Measurements from ENCODE around the gene SPSB4.
"Not testable (repeated sequence)": the region's sequence is repeated elsewhere in the genome, so short reads cannot be mapped to it uniquely, and the experiment has no call there.

SPSB4 gene

GRCh38 chr3:141015481-141015880 is 35.7 kb upstream of the SPSB4 start:
- H3K36me3 ChIP-seq (ENCODE audit: low read length): no peaks in the 10 kb centered on the region
- H3K79me2 ChIP-seq (ENCODE audit: insufficient read depth, low read length): no peaks in the 10 kb centered on the region
- no peaks in the 10 kb centered on the region for H3K27me3 ChIP-seq (ENCODE audit: low read length)
- H3F3A ChIP-seq (ENCODE audit: insufficient read depth): no peaks in the 10 kb centered on the region
- H2AFZ ChIP-seq (ENCODE audit: low read depth, low read length, severe bottlenecking): no peak overlapping the region
- H4K20me1 ChIP-seq (ENCODE audit: low read depth, low read length): no peaks in the 10 kb centered on the region
- H3K9me2 ChIP-seq (replicated peaks; ENCODE audit: insufficient read depth, low read length): no peaks in the 10 kb centered on the region
- H3K4me2 ChIP-seq (ENCODE audit: low read depth, low read length, poor library complexity, severe bottlenecking): no peak overlapping the region
- no peak overlapping the region for H3K9ac ChIP-seq (ENCODE audit: low read length)
- no peak overlapping the region for H3K27ac ChIP-seq (ENCODE audit: low read depth, low read length)
- TF ChIP-seq EZH2phosphoT487 (conservative IDR thresholded peaks at IDR 0.05; ENCODE audit: low read length): no peak
- TF ChIP-seq, protein P1, sequence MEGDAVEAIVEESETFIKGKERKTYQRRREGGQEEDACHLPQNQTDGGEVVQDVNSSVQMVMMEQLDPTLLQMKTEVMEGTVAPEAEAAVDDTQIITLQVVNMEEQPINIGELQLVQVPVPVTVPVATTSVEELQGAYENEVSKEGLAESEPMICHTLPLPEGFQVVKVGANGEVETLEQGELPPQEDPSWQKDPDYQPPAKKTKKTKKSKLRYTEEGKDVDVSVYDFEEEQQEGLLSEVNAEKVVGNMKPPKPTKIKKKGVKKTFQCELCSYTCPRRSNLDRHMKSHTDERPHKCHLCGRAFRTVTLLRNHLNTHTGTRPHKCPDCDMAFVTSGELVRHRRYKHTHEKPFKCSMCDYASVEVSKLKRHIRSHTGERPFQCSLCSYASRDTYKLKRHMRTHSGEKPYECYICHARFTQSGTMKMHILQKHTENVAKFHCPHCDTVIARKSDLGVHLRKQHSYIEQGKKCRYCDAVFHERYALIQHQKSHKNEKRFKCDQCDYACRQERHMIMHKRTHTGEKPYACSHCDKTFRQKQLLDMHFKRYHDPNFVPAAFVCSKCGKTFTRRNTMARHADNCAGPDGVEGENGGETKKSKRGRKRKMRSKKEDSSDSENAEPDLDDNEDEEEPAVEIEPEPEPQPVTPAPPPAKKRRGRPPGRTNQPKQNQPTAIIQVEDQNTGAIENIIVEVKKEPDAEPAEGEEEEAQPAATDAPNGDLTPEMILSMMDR (IDR thresholded peaks at IDR 0.05; ENCODE audit: insufficient read depth, low read length, poor library complexity, severe bottlenecking): no peak
- no peak overlapping the region for H3K4me3 ChIP-seq (ENCODE audit: insufficient read depth, low read length, poor library complexity, severe bottlenecking)
- no peaks in the 10 kb centered on the region for H3K9me3 ChIP-seq (ENCODE audit: insufficient read depth, low read length)

- not testable (repeated sequence) for H3K4me2 ChIP-seq (ENCODE audit: low read depth, low read length, poor library complexity, severe bottlenecking); H3K4me3 ChIP-seq (ENCODE audit: insufficient read depth, low read length, poor library complexity, severe bottlenecking); H3K9me2 ChIP-seq (replicated peaks; ENCODE audit: insufficient read depth, low read length); H3K36me3 ChIP-seq (ENCODE audit: low read length); H3K79me2 ChIP-seq (ENCODE audit: insufficient read depth, low read length); H3F3A ChIP-seq (ENCODE audit: insufficient read depth); H3K27me3 ChIP-seq (ENCODE audit: low read length); H2AFZ ChIP-seq (ENCODE audit: low read depth, low read length, severe bottlenecking); H3K9me3 ChIP-seq (ENCODE audit: insufficient read depth, low read length); H4K20me1 ChIP-seq (ENCODE audit: low read depth, low read length); H3K27ac ChIP-seq (ENCODE audit: low read depth, low read length); H3K9ac ChIP-seq (ENCODE audit: low read length)
These were observed 33.5 kb upstream of the SPSB4 start for GRCh38 chr3:141017366-141018322.

DNA sequence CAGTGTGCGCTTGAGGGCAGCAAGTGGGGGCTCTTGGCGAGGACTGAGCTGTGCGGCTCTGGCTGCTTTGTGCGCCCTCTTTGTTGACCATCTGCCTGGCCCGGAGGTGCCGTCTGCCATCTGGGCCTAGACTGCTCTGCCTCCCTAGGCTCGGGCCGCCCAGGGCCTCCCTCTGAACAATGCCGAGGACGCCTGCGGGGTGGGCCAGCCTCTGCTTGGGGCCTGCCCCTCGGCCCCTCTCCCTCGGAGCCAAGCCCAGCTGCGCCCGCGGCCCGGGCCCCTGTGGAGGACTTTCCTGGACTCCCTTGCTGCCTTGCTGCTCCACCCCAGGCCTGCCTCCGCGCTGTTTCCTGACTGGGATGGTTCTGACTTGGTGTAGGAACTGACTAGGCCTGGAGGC is 31.9 kb upstream of the SPSB4 start:
- H3K27me3 ChIP-seq (ENCODE audit: low read length): no peaks in the 10 kb centered on the region
- H2AFZ ChIP-seq (ENCODE audit: low read depth, low read length, severe bottlenecking): no peak overlapping the region
- no peak overlapping the region for H3K4me2 ChIP-seq (ENCODE audit: low read depth, low read length, poor library complexity, severe bottlenecking)
- no peaks in the 10 kb centered on the region for H3F3A ChIP-seq (ENCODE audit: insufficient read depth)
- H3K9ac ChIP-seq (ENCODE audit: low read length): no peak overlapping the region
- TF ChIP-seq, protein P1 (IDR thresholded peaks at IDR 0.05; ENCODE audit: insufficient read depth, low read length, poor library complexity, severe bottlenecking): no peak
- TF ChIP-seq EZH2phosphoT487 (conservative IDR thresholded peaks at IDR 0.05; ENCODE audit: low read length): no peak
- no peak overlapping the region for H3K27ac ChIP-seq (ENCODE audit: low read depth, low read length)
- no peak overlapping the region for H3K4me3 ChIP-seq (ENCODE audit: insufficient read depth, low read length, poor library complexity, severe bottlenecking)
- H4K20me1 ChIP-seq (ENCODE audit: low read depth, low read length): no peaks in the 10 kb centered on the region
- H3K36me3 ChIP-seq (ENCODE audit: low read length): no peaks in the 10 kb centered on the region
- H3K79me2 ChIP-seq (ENCODE audit: insufficient read depth, low read length): no peaks in the 10 kb centered on the region
- no peaks in the 10 kb centered on the region for H3K9me3 ChIP-seq (ENCODE audit: insufficient read depth, low read length)
- H3K9me2 ChIP-seq (replicated peaks; ENCODE audit: insufficient read depth, low read length): no peaks in the 10 kb centered on the region

DNA sequence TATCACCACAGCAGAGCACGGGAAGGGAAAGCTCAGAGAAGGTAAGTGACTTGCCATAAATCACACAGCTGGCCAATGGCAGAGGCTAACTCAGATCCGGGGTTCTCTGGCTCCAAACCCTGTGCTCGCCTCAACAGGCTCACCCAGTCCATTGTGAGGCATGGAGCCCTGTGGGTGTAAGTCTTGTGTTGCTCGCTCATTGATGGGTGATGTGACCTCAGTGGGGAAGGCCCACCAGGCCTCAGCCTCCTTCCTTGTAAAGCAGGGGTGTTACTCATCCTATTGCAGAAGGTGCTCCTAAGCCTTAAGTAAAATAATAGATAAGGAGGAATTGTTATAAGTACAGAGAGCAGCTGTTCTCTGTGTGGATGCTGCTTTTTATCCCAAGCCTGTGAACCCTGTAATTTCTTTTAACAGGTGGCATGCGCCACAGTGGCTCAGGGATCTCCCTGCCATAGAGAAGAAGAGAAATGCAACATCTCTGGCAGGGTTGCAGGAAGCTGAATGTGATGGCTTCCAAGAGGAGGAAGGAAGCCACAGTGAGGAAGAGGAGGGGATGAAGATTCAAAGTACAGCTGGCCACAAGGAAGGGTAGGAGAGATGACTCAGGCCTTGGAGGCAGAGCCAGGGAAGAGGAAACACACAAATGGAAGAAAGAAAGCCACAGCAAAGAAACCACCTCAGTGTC is 30.9 kb upstream of the SPSB4 start:
- Histone ChIP-seq H3K4me3 (ENCODE audit: insufficient read depth, low read length, poor library complexity, severe bottlenecking) (no peak overlapping the region), H3K9ac (ENCODE audit: low read length) (no peak overlapping the region), H3F3A (ENCODE audit: insufficient read depth) (no peaks in the 10 kb centered on the region), H3K36me3 (ENCODE audit: low read length) (no peaks in the 10 kb centered on the region), H3K27me3 (ENCODE audit: low read length) (no peaks in the 10 kb centered on the region), H3K27ac (ENCODE audit: low read depth, low read length) (no peak overlapping the region), H3K79me2 (ENCODE audit: insufficient read depth, low read length) (no peaks in the 10 kb centered on the region), H3K4me2 (ENCODE audit: low read depth, low read length, poor library complexity, severe bottlenecking) (no peak overlapping the region), H3K9me2 (replicated peaks; ENCODE audit: insufficient read depth, low read length) (no peaks in the 10 kb centered on the region), H2AFZ (ENCODE audit: low read depth, low read length, severe bottlenecking) (no peak overlapping the region), H3K9me3 (ENCODE audit: insufficient read depth, low read length) (no peaks in the 10 kb centered on the region), H4K20me1 (ENCODE audit: low read depth, low read length) (no peaks in the 10 kb centered on the region)
- TF ChIP-seq, protein P1 (IDR thresholded peaks at IDR 0.05; ENCODE audit: insufficient read depth, low read length, poor library complexity, severe bottlenecking): no peak
- no peak for TF ChIP-seq EZH2phosphoT487 (conservative IDR thresholded peaks at IDR 0.05; ENCODE audit: low read length)
